Measurements from ENCODE around the gene FDXR. TPM values are rescaled to one million over a fixed set of nuclear protein-coding genes. Genes with fewer than 3 reads are reported as not detected.

Gene FDXR
- total RNA-seq, 1 donor from 2014 or later = 34.2 TPM

- H3K9me3 ChIP-seq (ENCODE audit: insufficient read depth, low read depth, low read length) = no peaks in the 10 kb centered on the region
- Mint-ChIP-seq H3K36me3 (ENCODE audit: low read depth, unreplicated experiment) (no peaks in the 10 kb centered on the region), H3K4me3 (ENCODE audit: unreplicated experiment) (no peak overlapping the region), H3K27me3 (ENCODE audit: low read depth, unreplicated experiment) (peaks cover 35% of the 10 kb centered on the region), H3K9me3 (ENCODE audit: unreplicated experiment) (no peaks in the 10 kb centered on the region), H3K4me1 (ENCODE audit: low read depth, unreplicated experiment) (no peaks in the 10 kb centered on the region), H3K27ac (ENCODE audit: unreplicated experiment) (no peak overlapping the region)
- FAIRE-seq (no peak), DNase-seq (ENCODE audit: low read depth) (no peak)
- no peak overlapping the region for H2AFZ ChIP-seq (ENCODE audit: low read depth, low read length)
- H3K36me3 ChIP-seq (ENCODE audit: insufficient read depth, low read length) = no peaks in the 10 kb centered on the region
- no peak overlapping the region for H3K4me3 ChIP-seq (ENCODE audit: insufficient read depth, low read depth, low read length)
- H3K79me2 ChIP-seq (ENCODE audit: insufficient read depth, low read length) = no peaks in the 10 kb centered on the region
- H3K4me2 ChIP-seq (ENCODE audit: low read length) = no peak overlapping the region
- H3K27me3 ChIP-seq (ENCODE audit: insufficient read depth, low read length) = peaks cover 9% of the 10 kb centered on the region
- H3K27ac ChIP-seq (ENCODE audit: low read depth, low read length) = no peak overlapping the region
- no peaks in the 10 kb centered on the region for H3K4me1 ChIP-seq (ENCODE audit: insufficient read depth, low read length)
- H3K9ac ChIP-seq (ENCODE audit: low read length) = no peak overlapping the region
- no peaks in the 10 kb centered on the region for H4K20me1 ChIP-seq (ENCODE audit: insufficient read depth, low read length)
- TF ChIP-seq CTCF (IDR thresholded peaks at IDR 0.05; ENCODE audit: insufficient read depth, low read depth, low read length) (no peak), EZH2 (IDR thresholded peaks at IDR 0.05; ENCODE audit: insufficient read depth, low read length) (no peak)
Observed at GRCh38 chr17:74882517-74883240, 9.9 kb upstream of the FDXR start.

DNA sequence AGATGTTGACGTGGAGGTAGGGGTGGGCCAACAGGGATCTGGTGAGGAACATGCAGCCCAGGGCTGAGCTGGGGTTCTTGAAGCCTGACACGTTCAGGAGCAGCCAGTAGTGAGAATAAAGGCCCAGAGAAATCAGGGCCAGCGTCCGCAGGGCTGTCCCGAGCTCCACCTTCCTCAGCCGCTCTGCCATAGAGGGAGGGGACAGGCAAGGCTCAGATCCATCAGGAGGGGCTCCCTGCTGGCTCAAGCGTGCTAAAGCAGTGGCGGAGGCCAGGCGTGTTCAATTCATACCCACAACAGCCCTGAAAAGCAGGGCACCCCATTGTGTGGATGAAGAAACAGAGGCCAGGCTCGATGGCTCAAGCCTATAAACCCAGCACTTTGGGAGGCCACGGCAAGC is 8.3 kb upstream of the FDXR start:
- TF ChIP-seq EZH2 (IDR thresholded peaks at IDR 0.05; ENCODE audit: insufficient read depth, low read length) = no peak
- TF ChIP-seq CTCF (IDR thresholded peaks at IDR 0.05; ENCODE audit: insufficient read depth, low read depth, low read length) = no peak
- Mint-ChIP-seq H3K27ac (ENCODE audit: unreplicated experiment) (no peak overlapping the region), H3K9me3 (ENCODE audit: unreplicated experiment) (no peaks in the 10 kb centered on the region), H3K4me1 (ENCODE audit: low read depth, unreplicated experiment) (no peaks in the 10 kb centered on the region), H3K4me3 (ENCODE audit: unreplicated experiment) (no peak overlapping the region), H3K36me3 (ENCODE audit: low read depth, unreplicated experiment) (no peaks in the 10 kb centered on the region), H3K27me3 (ENCODE audit: low read depth, unreplicated experiment) (peaks cover 38% of the 10 kb centered on the region)
- Histone ChIP-seq H4K20me1 (ENCODE audit: insufficient read depth, low read length) (no peaks in the 10 kb centered on the region), H3K27me3 (ENCODE audit: insufficient read depth, low read length) (peaks cover 9% of the 10 kb centered on the region), H3K4me2 (ENCODE audit: low read length) (no peak overlapping the region), H2AFZ (ENCODE audit: low read depth, low read length) (no peak overlapping the region), H3K79me2 (ENCODE audit: insufficient read depth, low read length) (no peaks in the 10 kb centered on the region), H3K9ac (ENCODE audit: low read length) (no peak overlapping the region), H3K4me1 (ENCODE audit: insufficient read depth, low read length) (no peaks in the 10 kb centered on the region), H3K4me3 (ENCODE audit: insufficient read depth, low read depth, low read length) (no peak overlapping the region), H3K9me3 (ENCODE audit: insufficient read depth, low read depth, low read length) (no peaks in the 10 kb centered on the region), H3K36me3 (ENCODE audit: insufficient read depth, low read length) (no peaks in the 10 kb centered on the region), H3K27ac (ENCODE audit: low read depth, low read length) (no peak overlapping the region)
- DNase-seq (ENCODE audit: low read depth) = no peak
- no peak for FAIRE-seq

DNA sequence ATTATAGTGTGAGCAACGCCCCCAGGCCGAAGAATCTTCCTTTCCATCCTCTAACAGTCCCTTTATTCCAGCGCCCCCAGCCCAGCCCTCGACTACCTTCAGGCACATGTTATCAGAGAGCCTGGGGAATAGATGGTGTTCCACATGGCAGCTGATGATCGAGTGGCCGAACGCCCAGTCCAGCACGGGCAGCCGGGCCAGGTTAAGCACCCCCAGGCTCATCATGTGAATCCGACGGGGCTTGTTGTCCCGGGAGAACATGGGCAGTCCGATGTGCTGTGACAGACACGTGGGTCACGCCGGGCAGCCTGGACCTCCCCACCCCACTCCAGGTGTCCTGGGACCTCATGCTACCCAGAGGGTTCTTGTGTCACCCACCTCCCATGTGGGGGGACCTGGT is 6.5 kb upstream of the FDXR start:
- Histone ChIP-seq H4K20me1 (ENCODE audit: insufficient read depth, low read length) (no peaks in the 10 kb centered on the region), H2AFZ (ENCODE audit: low read depth, low read length) (no peak overlapping the region), H3K27me3 (ENCODE audit: insufficient read depth, low read length) (peaks cover 7% of the 10 kb centered on the region), H3K9ac (ENCODE audit: low read length) (no peak overlapping the region), H3K4me2 (ENCODE audit: low read length) (no peak overlapping the region), H3K4me1 (ENCODE audit: insufficient read depth, low read length) (no peaks in the 10 kb centered on the region), H3K9me3 (ENCODE audit: insufficient read depth, low read depth, low read length) (no peaks in the 10 kb centered on the region), H3K27ac (ENCODE audit: low read depth, low read length) (no peak overlapping the region), H3K36me3 (ENCODE audit: insufficient read depth, low read length) (no peaks in the 10 kb centered on the region), H3K4me3 (ENCODE audit: insufficient read depth, low read depth, low read length) (no peak overlapping the region), H3K79me2 (ENCODE audit: insufficient read depth, low read length) (no peaks in the 10 kb centered on the region)
- FAIRE-seq (no peak), DNase-seq (ENCODE audit: low read depth) (no peak)
- H3K4me1 Mint-ChIP-seq (ENCODE audit: low read depth, unreplicated experiment) = no peaks in the 10 kb centered on the region
- no peak for TF ChIP-seq CTCF (IDR thresholded peaks at IDR 0.05; ENCODE audit: insufficient read depth, low read depth, low read length)
- no peak for TF ChIP-seq EZH2 (IDR thresholded peaks at IDR 0.05; ENCODE audit: insufficient read depth, low read length)
- no peaks in the 10 kb centered on the region for H3K36me3 Mint-ChIP-seq (ENCODE audit: low read depth, unreplicated experiment)
- no peaks in the 10 kb centered on the region for H3K9me3 Mint-ChIP-seq (ENCODE audit: unreplicated experiment)
- no peak overlapping the region for H3K27ac Mint-ChIP-seq (ENCODE audit: unreplicated experiment)
- no peak overlapping the region for H3K4me3 Mint-ChIP-seq (ENCODE audit: unreplicated experiment)
- H3K27me3 Mint-ChIP-seq (ENCODE audit: low read depth, unreplicated experiment) = peaks cover 33% of the 10 kb centered on the region

Data from astrocyte (in vitro differentiated cells and primary cell).